ENCODE results near the gene ANO9. TPM values are rescaled to one million over a fixed set of nuclear protein-coding genes. Genes with fewer than 3 reads are reported as not detected.
A peak's percentile ranks its signal among the peaks of the same experiment; 100 is the strongest.
"Not testable (repeated sequence)": the region's sequence is repeated elsewhere in the genome, so short reads cannot be mapped to it uniquely, and the experiment has no call there.

The ANO9 gene
- total RNA-seq, 1 donor from 2014 or later = 0.83 TPM

DNA sequence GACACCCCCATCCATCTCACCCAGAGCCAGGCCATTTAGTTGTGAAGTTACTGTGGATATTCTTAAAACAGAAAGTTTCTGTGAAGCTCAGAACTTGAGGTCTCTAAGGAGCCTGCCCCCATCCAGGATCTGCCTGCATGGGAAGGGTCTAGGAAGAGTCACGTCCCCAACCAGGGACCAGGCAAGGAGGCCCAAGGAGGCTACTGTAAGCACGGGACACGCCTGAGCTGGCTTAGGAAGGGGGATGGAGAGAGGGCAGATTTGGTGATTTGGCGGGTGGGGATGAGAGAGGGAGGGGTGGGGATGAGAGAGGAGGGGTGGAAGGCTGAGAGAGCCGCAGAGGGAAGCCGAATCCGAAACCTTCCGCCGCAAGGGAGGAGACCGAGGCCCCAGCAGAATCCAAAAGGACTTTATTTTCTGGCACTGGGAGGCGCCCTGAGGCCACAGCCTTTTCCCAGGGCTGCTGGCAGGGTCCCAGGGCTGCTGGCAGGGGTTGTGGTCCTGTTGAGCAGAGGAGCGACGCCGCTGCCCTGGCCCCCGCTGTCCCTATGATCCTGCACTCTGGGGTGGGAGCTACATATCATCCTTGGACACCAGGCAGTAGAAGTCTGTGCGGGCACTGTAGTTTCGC is 36.4 kb downstream of the ANO9 start:
- ATAC-seq (peak; percentile 37), DNase-seq (ENCODE audit: low spot score) (peak; percentile 90)

DNA sequence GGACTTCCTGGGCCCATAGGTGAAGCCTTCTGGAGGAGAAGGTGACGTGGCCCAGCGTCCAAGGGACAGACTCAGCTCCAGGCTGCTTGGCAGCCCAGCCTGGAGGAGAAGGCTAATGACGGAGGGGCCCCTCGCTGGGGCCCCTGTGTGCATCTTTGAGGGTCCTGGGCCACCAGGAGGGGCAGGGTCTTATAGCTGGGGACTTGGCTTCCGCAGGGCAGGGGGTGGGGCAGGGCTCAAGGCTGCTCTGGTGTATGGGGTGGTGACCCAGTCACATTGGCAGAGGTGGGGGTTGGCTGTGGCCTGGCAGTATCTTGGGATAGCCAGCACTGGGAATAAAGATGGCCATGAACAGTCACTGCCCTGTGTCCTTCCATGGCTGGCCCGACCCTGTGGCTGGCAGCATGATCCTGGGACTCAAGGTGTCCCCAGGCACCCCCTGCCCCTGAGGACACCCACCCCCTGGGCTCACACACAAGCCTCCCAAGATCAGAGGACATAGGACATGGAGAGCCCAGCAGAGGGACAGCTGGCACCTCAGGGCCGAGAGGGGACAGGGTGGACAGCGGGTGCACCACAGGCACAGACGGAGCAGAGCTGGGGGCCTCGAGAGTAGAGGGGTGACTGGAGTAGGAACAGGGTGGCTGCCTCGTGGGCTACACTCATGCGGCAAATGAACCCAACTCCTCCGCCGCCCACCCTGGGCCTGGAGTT is 37.1 kb downstream of the ANO9 start:
- DNase-seq (ENCODE audit: low spot score) = no peak
- no peak for ATAC-seq

GRCh38 chr11:403761-404431 is 37.9 kb downstream of the ANO9 start:
- no peak for DNase-seq (ENCODE audit: low spot score)
- no peak for ATAC-seq

GRCh38 chr11:403021-403760 is 38.6 kb downstream of the ANO9 start:
- DNase-seq (ENCODE audit: low spot score) (no peak), ATAC-seq (no peak)

DNA sequence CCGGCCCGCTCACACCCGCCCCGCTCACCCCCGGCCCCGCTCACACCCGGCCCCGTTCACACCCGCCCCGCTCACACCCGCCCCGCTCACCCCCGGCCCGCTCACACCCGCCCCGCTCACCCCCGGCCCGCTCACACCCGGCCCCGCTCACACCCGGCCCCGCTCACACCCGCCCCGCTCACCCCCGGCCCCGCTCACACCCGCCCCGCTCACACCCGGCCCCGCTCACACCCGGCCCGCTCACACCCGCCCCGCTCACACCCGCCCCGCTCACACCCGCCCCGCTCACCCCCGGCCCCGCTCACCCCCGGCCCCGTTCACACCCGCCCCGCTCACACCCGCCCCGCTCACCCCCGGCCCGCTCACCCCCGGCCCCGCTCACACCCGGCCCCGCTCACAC is 40.6 kb downstream of the ANO9 start:
- not testable (repeated sequence) for DNase-seq (ENCODE audit: low spot score); ATAC-seq

DNA sequence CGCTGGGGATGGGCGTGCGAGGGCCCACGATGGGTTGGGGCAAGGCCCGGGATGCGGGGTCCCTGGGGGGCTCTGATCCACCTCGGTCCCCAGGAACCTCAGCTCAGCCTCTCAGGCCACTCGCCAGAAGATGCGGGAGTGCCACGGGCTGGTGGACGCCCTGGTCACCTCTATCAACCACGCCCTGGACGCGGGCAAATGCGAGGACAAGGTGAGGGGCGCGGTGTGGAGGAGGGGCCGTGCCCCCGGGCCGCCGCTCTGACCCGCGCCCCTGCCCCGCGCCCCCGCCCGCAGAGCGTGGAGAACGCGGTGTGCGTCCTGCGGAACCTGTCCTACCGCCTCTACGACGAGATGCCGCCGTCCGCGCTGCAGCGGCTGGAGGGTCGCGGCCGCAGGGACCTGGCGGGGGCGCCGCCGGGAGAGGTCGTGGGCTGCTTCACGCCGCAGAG is 41.5 kb downstream of the ANO9 start:
- ATAC-seq (no peak), DNase-seq (ENCODE audit: low spot score) (no peak)

DNA sequence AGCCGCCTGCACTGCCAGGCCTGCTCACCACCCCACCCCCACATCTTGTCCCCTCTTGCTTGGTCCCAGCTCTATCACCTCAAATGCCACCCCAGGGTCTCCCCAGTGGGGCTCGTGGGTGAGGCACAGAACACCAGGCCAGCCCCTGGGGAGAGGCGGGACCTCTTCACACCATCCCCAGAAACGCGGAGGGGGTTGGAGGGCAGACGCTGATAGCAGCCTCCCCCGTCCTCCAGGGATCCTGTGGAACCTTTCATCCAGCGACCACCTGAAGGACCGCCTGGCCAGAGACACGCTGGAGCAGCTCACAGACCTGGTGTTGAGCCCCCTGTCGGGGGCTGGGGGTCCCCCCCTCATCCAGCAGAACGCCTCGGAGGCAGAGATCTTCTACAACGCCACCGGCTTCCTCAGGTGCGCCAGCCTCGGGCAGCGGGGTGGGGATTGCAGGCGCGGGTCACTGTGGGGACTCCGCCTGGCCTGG is 42.0 kb downstream of the ANO9 start:
- DNase-seq (ENCODE audit: low spot score) = no peak
- ATAC-seq = no peak

DNA sequence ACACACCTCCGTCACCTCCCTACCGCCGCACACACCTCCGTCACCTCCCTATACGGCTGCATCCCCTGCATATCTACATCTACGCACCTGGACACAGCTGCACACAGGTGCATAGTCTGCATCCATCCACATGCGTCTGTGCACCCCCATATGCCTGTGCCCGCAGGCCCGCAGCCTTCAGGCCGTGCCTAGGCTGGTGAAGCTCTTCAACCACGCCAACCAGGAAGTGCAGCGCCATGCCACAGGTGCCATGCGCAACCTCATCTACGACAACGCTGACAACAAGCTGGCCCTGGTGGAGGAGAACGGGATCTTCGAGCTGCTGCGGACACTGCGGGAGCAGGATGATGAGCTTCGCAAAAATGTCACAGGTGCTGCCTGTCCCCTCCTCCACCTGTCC is 43.0 kb downstream of the ANO9 start:
- DNase-seq (ENCODE audit: low spot score) (no peak), ATAC-seq (no peak)

DNA sequence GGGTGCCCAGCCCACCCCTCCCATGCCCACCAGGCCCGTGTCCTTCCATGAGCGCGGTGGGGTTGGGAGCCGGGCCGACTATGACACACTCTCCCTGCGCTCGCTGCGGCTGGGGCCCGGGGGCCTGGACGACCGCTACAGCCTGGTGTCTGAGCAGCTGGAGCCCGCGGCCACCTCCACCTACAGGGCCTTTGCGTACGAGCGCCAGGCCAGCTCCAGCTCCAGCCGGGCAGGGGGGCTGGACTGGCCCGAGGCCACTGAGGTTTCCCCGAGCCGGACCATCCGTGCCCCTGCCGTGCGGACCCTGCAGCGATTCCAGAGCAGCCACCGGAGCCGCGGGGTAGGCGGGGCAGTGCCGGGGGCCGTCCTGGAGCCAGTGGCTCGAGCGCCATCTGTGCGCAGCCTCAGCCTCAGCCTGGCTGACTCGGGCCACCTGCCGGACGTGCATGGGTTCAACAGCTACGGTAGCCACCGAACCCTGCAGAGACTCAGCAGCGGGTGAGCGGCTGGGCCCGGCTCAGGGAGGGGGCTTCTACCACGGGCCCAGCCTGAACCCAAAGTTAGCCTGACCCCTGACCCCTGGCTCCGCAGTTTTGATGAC is 44.8 kb downstream of the ANO9 start:
- peak; percentile 95 for ATAC-seq
- DNase-seq (ENCODE audit: low spot score) = peak; percentile 70

DNA sequence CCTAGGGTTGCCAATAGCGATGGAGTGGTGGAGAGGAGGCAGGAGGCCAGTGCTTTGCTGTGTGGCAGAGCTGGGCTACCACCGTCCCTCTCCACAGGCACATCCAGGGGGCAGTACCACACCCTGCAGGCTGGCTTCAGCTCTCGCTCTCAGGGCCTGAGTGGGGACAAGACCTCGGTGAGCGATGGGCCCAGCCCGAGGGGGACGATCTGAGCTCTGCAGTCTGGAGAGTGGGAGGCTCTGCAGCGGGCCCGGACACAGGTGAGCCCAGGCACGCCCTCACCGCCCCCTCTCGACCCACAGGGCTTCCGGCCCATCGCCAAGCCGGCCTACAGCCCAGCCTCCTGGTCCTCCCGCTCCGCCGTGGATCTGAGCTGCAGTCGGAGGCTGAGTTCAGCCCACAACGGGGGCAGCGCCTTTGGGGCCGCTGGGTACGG is 45.3 kb downstream of the ANO9 start:
- DNase-seq (ENCODE audit: low spot score) (no peak), ATAC-seq (peak; percentile 50)

DNA sequence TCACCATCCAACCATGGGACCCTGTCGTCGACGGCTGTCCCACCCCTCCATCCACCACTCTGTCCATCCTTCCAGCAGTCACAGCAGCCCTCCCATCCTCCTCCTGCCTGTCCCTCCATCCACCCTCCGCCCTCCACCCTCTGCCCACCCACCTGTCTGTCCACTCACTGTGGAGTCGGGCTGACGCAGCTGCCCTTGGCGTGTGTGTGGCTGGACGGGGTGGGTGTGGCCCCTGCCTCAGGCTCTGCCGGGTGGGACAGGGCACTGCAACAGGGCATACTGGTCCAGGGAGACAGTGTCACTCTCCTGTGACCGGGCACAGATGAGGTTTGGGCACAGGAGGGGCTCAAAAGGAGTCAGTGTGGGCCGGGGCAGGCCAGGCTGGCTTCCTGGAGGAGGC is 45.9 kb downstream of the ANO9 start:
- ATAC-seq (no peak), DNase-seq (ENCODE audit: low spot score) (no peak)

GRCh38 chr11:394858-395655 is 46.8 kb downstream of the ANO9 start:
- no peak for DNase-seq (ENCODE audit: low spot score)

GRCh38 chr11:394034-394857 is 47.6 kb downstream of the ANO9 start, which contains the start of gene PKP3:
TSS of gene PKP3 (plus strand) at chr11:394209. CDS start at chr11:394293, 84 bp downstream.
- ATAC-seq (no peak), DNase-seq (ENCODE audit: low spot score) (no peak)

More at GRCh38 chr11:394858-395655, 46.8 kb downstream of the ANO9 start:
- ATAC-seq = no peak

DNA sequence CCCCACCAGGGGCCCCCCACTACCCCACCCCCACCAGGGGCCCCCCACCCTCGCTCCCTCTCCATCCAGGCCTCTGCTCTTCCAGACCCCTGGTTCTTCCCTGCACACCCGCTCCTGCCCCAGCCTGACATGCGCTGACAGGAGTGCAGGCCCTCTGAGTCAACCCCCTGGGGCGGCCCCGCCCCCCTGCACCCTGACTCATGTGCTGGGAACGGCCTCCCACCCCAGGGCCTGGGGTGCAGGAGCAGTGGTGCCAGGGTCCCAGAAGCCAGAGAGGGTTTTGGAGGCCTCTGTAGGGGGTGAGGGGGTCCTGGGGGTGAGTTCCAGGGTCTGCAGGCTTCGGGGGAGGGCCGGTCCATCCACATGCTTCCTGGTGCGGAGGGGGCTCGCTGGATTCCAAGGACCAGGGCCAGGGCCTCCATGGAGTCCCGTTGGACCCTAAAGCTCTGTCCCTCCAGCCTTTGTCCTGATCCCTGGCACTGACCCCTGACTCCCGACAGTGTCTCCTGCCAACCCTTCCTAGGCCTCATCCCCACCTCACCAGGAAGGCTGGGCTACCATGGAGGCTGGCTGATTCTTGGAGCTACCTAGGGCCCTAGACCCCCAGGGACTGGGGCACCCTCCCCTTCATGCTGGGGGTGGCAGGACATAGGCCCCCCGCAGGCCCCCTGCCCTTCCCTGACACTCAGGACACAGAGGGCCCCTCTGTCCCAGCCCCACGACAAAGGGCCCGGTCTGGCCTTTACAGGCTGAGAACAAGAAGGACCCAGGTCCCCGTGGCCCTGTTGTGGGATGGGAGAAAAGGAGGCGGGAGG is 48.4 kb downstream of the ANO9 start:
- DNase-seq (ENCODE audit: low spot score) (no peak), ATAC-seq (no peak)

- ATAC-seq (no peak), DNase-seq (ENCODE audit: low spot score) (no peak)
Measured at GRCh38 chr11:392102-392777, 49.6 kb downstream of the ANO9 start.

DNA sequence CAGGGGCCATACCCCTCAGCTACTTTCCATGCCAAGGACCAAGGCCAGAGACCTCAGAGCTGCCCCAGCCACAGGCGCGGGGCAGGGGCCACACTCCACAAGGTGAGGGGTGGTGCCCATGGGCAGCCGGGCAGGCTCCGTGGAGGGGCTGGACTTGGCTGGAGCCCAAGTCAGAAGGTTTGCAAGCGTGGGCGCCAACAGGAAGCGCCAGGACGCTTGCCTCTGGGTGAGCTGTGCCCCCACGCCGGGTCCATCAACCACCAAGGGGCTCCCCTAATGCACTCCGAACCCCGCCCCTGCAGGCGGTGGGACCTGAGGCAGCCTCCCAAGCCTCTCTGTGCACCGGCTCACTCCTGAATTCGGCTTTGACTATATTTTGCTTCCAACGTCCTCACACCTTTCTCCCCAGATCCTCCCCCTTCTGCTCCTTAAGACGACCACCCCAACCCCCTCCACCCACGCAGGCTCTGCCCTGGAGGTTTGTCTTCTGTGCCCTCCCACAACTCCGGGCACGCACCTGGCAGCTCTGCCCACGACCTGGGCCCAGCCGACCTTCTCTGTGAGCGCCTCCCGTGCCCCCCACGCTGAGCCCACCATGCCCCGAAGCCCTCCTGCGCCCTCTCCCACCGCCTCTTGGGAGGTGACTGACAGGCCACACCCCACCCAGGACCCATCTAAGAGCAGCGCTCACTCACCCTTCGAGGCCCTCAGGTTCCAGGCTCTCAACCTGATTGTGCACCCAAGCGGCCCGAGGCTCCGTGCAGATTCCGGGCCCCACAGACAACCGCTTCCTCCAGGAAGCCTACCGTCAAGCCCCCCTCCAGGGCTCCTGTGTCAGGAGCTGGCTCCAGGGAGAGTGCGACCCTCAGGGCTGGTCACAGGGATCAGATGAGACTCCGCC is 50.4 kb downstream of the ANO9 start:
- DNase-seq (ENCODE audit: low spot score) (no peak), ATAC-seq (no peak)
